Activated CD4-positive, CD25-positive, alpha-beta regulatory T cell treated with anti-CD3 and anti-CD28 coated beads, Interleukin-2, amount 50 U/mL, for 24 hours (primary cell): ENCODE data around the gene IGF2R.

Experiments used
- ATAC-seq, 2 donors: fragments of 150-1000 bp; cut with Tn5 transposase; one replicate each; pipeline ENCODE4 v1.10.0; 2021; ENCODE audit warnings: mild to moderate bottlenecking in 1 of 2, moderate library complexity in 1 of 2

IGF2R gene

DNA sequence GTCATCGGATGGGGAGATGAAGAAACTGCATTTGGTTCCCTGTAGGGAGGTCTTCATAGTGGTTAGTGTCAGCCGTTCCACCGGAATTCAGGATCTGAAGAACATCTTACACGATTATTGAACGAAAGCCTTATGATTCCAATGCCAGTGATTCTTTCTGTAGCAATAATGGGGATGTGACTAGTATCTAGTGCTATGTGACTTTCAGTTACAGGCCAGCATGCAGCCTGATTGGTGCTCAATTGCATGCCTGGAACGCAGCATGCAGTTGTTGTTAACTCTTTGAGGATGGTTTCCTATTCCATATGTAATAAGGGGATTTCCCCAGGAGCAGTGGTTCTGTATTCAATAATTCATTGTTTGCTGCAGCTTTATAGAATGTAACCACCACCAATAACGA is 81.1 kb downstream of the IGF2R start:
- ATAC-seq, result no peak

DNA sequence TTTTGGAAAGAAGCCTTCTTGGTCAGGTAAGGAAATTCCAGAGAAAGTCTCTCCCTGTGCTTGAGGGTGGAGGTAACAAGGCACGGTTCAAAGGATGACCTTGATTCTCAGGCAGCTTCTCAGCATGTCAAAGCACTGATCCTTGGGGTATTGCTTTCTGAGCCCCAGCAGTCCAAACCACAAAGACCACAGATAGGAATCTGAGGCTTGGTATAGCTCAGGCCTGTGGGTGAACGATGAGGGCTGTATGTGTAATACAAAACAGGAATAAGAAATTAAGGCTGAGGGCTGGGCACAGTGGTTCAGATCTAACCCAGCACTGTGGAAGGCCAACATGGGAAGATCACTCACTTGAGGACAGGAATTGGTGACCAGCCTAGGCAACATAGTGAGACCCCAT is 82.5 kb downstream of the IGF2R start:
- ATAC-seq, result peak in 1 of 2 donors; percentile 43

DNA sequence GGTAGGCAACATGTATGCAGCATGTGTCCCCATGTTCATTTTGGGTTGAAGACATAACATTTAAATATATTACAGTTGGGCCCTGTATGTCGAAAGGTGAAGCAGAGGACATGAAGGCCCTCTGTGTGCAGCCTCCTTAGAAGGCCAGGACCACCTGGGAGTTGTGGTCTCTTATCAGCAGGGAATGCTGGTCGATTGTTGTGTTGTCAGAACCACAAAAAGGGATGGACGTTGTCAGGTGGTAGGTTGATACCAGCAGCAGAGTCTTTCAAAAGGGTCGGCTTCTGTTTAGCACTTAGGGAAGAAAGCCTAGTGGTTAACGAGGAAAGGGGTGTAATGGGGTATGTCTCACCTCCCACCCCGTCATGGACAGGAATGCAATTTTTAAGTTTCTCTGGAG is 85.4 kb downstream of the IGF2R start:
- ATAC-seq, result no peak

DNA sequence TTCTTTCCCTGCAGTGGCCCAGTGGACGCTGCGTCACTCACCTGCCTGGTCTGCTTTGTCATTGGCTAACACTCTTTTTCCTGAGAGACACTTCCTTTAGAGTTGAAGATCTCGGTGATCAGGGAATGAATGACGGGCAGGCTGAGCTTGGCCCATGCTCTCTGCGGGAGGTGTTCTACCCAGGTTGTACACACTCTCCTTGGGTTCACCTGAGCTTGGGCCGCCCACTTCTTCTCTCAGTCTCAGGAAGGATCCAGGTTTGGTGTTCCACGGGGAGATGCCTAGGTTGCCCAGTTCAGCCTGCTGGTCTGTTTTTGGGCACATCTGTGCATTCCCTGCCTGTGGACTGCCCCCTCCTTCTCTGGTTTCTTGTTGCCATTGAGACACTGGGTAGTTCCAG is 86.0 kb downstream of the IGF2R start:
- no peak for ATAC-seq

DNA sequence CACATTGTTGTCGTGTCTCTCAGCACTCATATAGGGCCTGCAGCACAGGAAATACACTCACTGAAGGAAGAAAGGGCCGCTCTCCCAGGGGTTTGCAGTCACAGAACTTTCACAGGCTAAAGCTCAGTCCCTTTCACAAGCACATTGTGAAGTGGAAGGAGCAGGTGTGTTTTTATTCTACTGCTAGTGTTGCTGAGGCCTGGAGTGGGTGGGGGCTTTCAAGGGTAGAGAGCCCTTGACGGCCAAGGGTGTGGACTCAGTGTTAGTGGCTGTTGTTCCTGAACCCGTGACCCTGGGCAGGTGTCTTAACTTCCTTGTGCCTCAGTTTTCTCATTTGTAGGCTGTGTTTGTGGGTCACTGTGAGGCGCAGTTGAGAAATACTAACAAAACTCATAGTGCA is 86.5 kb downstream of the IGF2R start:
- no peak for ATAC-seq

DNA sequence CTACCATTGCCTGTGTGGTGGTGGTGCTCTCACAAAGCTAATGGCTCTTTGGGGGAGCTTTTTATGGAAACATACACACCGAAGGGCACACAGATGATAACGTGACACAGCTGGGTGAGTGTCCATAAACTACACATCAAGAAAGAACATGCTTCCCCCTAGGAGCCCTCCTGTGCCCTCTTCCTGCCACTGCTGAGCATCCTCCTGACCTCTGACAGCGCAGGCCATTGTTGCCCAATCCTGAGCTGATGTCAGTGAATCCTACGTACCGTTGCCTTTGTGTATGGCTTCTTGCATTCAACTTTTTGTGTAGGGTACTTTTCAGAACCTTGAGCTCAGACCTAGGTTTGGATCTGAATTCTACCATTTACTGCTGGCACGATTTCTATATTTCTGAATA is 86.9 kb downstream of the IGF2R start:
- no peak for ATAC-seq

DNA sequence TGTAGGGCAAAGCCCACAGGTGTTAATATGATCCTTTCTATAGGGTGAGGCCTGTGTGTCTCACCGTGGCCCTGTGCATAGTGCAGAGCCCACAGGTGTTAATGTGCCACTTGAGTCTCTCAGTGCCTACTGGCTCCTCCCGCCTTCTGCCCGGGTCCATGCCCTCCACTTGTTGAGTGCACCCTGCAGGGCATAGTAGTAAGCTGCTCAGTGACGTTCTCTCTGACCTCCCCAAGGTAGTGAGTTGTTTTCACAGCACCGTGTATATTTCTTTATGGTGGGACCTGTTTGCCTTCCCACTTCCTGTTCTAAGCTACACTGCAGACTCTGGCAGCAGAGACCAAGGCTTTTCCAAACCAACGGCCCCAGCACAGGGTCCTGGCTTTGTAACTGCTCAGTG is 88.2 kb downstream of the IGF2R start:
- ATAC-seq, result peak in 1 of 2 donors; percentile 17

DNA sequence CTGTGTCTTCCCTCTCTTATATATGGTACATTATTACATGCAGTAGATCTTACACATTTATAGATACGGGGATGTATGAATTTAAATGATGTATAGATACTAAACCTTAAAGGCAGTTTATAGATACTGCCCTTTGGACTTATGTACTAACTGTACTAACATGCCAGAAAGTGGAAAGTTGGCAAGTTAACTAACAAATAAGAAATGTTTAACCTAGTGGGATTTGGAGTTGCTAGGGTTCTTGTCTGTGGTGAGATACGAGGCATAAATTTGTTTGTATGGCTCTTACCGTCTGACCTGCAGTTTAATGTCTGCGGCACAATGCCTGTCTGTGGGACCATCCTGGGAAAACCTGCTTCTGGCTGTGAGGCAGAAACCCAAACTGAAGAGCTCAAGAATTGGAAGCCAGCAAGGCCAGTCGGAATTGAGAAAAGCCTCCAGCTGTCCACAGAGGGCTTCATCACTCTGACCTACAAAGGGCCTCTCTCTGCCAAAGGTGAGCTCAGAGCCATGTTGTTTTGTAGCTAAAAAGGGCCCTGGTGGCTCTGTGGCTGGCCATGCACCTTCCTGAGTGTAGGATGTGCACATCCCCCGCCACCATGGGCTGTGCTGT is 89.8 kb downstream of the IGF2R start:
- no peak for ATAC-seq

DNA sequence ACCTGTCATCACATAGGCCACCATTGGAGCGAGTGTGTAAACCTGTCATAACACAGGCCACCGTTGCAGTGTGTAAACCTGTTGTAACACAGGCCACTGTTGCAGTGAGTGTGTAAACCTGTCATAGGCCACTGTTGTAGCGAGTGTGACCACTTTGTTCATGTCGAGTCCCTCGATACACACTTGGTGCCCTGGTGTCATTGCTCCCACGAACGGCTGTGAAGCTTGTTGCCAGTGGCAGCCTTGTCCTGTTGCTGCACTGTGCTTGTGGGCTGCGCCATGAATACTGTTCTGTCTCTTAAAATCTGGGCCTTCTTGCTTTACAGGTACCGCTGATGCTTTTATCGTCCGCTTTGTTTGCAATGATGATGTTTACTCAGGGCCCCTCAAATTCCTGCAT is 91.3 kb downstream of the IGF2R start:
- ATAC-seq, result no peak

DNA sequence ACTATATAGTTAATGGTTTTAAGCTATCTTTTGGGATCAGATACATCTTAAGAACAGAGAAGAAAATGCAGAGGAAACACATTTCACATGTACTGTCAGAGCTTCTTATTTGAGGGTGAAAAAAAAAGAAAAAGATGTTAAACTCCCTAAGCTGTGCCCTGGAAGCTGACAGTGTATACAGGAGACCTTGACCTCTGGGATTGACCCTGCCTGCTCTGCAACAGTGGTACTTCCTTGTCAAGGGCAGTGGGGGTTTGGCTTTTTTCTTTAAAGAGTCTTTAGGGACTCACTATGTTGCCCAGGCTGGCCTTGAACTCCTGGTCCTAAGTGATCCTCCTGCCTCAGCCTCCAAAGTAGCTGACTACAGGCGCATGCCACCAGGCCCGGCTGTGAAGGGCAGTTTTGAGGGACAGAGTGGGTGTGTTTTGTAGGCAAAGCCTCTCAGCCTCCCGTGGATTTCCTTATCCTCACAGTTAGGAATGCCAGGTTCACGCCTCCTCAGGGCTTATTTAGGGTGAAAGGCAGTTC is 92.1 kb downstream of the IGF2R start:
- ATAC-seq, result no peak

DNA sequence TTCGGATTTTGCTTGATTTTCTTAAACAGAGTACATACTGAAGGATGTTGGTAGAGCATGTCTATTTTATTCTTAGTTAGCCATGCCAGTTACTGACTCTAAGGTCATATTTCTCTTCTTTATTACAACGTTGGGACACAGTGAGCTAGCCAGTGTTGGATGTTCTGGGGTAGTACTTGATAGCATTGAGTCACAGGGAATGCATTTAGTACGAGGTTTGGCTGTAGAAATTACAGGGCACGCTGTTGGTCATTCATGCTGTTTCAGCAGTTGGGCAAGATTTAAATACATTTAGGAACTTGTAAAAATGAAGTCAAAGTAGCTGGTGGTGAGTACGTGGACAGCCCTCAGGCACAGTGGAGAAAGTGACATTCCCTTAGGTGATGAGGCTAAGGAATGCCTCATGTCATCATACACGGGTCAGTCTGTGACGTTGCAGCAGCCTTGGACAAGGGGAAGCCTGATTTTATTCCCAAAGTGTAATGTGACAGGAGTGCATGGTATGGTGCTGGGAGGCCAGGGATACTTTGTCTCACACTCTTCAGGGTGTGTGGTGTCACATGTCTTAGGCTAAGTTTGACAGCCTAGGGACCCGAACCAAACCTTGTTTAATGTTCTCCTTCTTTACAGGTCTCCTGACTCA is 95.0 kb downstream of the IGF2R start:
- no peak for ATAC-seq

DNA sequence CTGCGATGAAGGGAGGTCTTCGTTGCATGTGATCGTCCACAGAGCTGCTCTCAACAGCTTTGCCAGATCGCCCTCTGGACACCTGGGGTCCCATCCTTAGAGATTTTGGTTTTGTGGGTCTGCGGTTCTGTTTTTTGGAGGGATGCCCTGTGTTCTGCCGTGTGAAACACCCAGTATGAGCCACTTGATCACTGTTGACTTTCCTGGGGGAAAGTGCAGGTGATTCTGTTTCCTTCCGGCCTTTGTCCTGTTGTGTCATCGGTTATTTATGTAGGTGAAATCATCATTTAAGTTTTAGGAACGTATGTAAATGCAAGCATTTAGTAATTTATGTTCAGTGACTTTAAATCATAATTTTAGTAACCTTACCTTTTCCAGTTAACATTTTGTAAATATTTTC is 96.3 kb downstream of the IGF2R start:
- no peak for ATAC-seq

DNA sequence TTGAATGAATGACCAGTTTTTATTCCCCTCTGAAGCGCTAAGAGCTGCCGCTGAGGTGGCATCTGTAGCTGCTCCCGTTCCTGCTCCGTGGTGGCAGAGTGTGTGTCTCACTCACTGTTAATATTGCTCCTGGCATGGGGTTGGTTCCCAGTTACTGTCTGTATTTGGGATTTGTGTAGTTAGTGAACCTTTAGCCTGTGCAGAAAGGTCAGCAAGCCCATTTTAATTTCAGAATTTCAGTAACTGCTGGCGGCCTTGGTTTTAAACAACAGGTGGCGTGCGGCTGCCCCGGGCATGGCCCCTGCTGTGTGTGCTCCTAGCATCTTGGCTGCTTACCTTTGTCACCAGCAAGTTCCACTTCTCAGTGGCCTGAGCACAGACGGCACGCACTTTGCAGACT is 98.7 kb downstream of the IGF2R start:
- ATAC-seq, result no peak

DNA sequence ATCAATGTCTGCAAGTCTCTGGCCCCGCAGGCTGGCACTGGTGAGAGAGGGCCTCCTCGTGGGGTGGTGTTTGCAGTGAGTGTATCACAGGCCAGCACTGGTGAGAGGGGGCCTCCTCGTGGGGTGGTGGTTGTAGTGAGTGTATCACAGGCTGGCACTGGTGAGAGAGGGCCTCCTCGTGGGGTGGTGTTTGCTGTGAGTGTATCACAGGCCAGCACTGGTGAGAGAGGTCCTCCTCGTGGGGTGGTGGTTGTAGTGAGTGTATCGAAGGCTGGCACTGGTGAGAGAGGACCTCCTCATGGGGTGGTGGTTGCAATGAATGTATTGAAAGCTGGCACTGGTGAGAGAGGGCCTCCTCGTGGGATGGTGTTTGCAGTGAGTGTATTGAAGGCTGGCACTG is 99.5 kb downstream of the IGF2R start:
- peak in 1 of 2 donors; percentile 27 for ATAC-seq

DNA sequence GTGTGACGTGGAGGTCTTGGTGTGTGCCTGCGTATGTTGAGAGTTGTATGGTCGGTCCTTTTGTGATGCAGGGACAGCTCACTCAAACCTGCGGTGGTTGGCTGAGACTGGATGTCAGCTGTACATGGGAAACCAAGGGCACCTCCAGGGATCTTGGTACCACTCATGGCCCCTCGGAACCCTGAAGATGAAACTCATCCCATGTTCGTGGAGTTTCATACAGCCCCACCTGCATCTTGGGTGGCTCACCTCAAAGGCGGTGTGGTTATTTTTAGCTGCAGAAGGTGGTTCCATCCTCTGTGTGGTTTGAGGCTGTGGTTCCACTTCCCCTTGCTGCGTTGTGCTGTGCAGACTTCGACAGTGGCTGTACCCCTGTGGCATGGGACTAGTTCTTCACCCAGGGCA is 100.2 kb downstream of the IGF2R start:
- ATAC-seq, result peak; percentile 39 to 67

DNA sequence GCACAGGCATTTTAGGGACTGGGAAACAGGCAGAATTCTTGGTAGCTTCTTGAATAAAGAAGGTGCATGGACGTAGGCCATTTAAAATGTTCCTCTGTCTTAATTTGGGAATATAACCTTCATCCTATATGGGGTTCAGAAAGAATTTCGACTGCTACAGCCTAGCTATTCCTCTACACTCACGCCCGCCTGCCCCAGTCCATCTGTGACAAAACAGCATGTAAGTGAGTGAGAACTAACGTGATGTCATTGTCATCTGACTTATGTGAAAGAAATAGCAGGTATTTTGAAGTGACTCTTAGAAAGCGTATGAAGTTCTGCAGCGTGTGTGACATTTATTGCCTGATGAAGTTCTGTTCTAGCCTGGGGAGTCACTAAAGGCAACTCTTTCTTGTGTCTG is 100.6 kb downstream of the IGF2R start:
- no peak for ATAC-seq

DNA sequence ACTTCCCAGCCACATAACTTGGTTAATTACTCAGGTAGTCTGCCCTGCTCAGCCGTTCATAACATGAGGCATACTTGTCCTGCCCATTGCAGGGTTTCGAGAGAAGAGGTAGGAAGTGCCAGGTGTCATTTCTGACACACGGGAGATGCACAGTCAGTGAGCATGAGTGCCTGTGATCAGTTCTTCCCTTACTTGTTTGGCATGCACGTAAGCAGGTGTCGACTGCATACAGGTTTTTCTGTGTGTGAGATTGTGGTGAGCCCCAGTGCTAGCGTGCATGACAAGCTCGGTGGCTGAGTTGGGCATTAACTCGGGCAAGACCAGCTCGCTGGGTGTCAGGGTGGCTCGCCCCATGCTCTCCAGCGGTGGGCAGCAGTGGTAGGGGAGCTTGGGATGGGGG is 101.5 kb downstream of the IGF2R start:
- ATAC-seq, result no peak

DNA sequence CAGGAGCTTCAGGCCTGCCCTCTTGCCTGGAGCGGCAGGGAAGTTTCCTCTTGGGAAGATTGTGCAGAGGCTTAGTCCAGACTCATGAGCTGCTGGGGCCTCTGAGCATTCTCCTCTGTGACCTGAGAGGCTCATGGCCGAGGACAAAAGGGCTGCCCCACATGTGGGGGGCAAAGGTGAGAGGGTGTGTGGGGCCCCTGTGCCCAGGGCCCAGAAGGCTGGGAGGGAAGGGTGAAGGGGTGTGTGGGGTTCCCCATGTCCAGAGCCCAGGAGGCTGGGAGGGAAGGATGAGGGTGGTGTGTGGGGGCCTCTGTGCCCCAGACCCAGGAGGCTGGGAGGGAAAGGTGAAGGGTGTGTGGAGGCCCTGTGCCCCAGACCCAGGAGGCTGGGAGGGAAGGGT is 101.9 kb downstream of the IGF2R start:
- no peak for ATAC-seq

DNA sequence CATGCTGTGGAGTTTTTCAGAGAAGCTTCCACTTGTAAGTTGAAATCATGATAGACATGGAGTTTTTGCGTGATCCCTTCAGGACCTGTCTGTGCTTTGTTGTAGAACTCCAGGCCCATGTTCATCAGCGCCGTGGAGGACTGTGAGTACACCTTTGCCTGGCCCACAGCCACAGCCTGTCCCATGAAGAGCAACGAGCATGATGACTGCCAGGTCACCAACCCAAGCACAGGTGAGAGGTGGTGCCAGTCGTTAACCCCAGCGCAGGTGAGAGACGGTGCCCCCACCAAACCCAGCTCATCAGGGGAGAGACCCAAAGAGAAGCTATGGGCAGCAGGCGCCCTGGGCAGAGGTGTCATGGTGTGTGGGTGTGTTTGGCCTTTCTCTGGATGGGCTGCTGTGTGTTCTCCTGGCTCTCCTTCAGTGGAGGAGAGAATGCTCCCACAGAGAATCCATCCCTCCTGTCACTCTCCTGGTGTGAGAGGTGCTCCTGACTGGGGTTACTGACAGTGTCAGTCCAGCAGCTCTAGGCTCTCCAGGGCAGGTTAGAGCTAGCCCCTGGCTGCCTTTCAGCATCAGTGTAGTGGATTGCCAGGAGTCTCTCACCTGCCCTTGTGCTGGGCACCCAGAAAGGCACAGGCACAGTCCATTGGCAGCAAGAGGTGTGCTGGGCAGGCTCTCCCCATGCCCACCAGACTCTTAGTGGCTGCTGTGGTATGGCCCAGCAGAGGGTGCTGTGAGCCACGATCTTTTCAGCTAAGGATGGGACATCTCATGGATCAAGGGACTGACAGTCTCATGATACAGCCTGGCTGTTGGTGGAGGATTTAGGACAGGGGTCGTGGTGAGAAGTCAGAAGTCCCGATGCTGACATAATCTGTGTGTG is 103.2 kb downstream of the IGF2R start:
- ATAC-seq, result no peak

DNA sequence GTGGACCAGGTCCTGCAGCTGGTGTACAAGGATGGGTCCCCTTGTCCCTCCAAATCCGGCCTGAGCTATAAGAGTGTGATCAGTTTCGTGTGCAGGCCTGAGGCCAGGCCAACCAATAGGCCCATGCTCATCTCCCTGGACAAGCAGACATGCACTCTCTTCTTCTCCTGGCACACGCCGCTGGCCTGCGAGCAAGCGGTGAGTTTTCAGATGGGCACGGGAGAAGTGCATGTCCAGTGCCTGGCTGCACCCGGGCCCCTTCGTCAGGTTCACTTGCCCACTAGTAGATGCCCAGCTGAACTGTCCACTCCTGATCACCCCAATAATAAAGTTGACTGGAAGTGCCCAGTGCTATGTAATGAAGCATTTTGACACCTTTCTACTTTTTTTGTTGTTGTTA is 104.4 kb downstream of the IGF2R start:
- no peak for ATAC-seq

DNA sequence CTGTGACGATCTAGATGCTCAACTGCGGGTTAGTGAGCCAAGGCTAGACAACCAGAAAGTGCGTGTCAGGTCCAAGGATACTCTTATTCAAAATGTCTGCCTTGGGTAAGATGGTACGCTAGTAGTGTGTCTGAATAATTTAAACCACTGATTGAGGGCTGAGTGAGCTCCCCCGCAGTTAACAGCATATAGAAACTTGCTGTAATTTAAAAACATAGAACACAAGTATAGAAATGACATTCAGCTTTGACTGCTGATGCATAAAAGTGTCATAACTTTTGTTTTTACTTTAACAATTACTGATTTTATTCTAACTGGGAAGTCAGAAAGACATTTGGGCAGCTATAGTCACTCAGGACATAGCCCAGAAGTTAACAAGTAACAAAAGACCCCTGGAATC is 107.1 kb downstream of the IGF2R start:
- ATAC-seq, result peak; percentile 17 to 58

DNA sequence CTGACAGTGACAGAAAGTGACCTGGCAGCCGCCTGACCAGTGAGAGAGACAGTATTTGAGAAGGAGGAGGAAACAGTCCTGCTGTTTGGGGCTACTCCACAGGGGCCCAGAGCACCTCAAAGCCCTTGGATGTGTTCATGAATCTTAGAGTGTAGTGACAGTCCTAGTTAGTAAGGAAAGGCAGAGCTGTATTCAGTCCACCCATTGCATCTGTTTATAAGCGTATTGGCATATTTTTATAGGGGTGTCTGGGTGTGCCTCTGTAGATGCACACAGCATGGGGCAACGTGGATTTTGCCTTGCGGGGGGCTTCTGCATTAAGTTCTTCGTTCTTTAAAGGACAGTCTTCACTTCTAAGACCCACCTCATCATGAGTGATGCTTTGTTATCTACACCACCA is 108.1 kb downstream of the IGF2R start:
- no peak for ATAC-seq

DNA sequence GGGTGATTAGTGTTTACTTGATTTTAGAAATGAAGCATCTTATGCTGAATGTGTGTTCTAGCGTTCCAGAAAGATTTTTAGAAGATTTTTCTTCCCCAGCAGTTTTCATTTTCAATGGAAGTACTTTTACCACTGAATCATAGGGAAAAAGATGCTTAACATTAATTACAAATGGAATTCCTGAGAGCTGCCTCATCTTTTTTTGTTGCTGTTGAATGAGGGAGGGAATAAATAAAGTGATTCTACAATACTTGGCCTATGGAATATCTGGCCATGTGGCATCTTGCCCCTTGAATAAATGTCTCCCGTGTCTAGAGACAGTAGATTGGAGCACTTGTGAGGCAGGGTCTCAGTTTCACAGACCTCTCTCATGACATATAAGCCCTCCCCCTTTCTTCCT is 108.6 kb downstream of the IGF2R start:
- ATAC-seq, result no peak
